Measurements from ENCODE around the gene MYBL2. TPM values are rescaled to one million over a fixed set of nuclear protein-coding genes. Genes with fewer than 3 reads are reported as not detected.

MYBL2 gene
- polyA plus RNA-seq, 1 of the 3 experiments (the other 2 are of a cell fraction), result 9.7 TPM

DNA sequence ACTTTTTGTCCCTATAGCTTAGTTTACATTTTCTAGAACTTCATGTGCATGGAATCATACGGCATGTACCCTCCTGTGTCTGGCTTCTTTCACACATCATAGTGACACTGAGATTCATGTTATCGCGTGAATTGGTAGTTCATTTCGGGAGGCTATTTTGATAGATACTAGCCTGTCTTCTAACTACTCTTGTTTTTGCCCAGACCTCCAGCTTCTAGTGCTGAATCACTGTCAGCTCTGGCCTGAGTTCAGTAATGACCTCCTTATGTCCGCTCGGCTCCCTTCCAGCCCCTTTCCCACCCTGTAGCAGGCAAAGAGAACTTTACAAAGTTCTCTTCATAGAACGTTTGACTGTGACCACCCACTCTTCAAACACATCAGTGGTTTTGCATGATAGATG lies 14.1 kb downstream of the MYBL2 start:
- Histone ChIP-seq H3K4me1 (ENCODE audit: control insufficient read depth in 1 of 2, insufficient read depth in 2 of 2, low read depth in 1 of 2, low read length in 1 of 2) (no peaks in the 10 kb centered on the region), H2AFZ (ENCODE audit: low read depth) (no peak overlapping the region), H3K79me2 (ENCODE audit: insufficient read depth) (peaks cover 9% of the 10 kb centered on the region; the same call in 1 of the 2 replicates), H4K20me1 (ENCODE audit: insufficient read depth) (no peaks in the 10 kb centered on the region), H3K36me3 (replicated peaks in 1 of 2; ENCODE audit: control insufficient read depth in 1 of 2, insufficient read depth in 2 of 2, low read length in 1 of 2) (no peaks in the 10 kb centered on the region), H3F3A (replicated peaks; ENCODE audit: insufficient read depth) (no peaks in the 10 kb centered on the region), H3K4me3 (ENCODE audit: low read depth in 2 of 2, low read length in 1 of 2) (no peak overlapping the region), H3K9me2 (no peaks in the 10 kb centered on the region), H3K27ac (ENCODE audit: low read depth in 2 of 2, low read length in 1 of 2) (no peak overlapping the region), H3K9me3 (no peaks in the 10 kb centered on the region), H3K27me3 (ENCODE audit: insufficient read depth) (no peaks in the 10 kb centered on the region), H3K9ac (no peak overlapping the region), H3K4me2 (no peak overlapping the region)
- CTCF ChIA-PET, result interaction anchor here (1.0 to 5.3 kb wide), 2 partner anchors 12 to 232 kb away, joined by 3 to 29 read pairs; no protein-coding TSS in a partner anchor
- TF ChIP-seq, protein P1, sequence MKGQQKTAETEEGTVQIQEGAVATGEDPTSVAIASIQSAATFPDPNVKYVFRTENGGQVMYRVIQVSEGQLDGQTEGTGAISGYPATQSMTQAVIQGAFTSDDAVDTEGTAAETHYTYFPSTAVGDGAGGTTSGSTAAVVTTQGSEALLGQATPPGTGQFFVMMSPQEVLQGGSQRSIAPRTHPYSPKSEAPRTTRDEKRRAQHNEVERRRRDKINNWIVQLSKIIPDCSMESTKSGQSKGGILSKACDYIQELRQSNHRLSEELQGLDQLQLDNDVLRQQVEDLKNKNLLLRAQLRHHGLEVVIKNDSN (IDR thresholded peaks at IDR 0.05; ENCODE audit: borderline replicate concordance, low read depth), result no peak
- no peak for TF ChIP-seq GATA2 (CRISPR knock-in tag; IDR thresholded peaks at IDR 0.05)
- TF ChIP-seq FOXJ3 (CRISPR knock-in tag; IDR thresholded peaks at IDR 0.05), result no peak
- TF ChIP-seq, protein P2, sequence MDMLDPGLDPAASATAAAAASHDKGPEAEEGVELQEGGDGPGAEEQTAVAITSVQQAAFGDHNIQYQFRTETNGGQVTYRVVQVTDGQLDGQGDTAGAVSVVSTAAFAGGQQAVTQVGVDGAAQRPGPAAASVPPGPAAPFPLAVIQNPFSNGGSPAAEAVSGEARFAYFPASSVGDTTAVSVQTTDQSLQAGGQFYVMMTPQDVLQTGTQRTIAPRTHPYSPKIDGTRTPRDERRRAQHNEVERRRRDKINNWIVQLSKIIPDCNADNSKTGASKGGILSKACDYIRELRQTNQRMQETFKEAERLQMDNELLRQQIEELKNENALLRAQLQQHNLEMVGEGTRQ (IDR thresholded peaks at IDR 0.05; ENCODE audit: borderline replicate concordance, low read depth, low read length), result no peak
- no peak for TF ChIP-seq EZH2phosphoT487 (IDR thresholded peaks at IDR 0.05; ENCODE audit: borderline replicate concordance, low read depth)
- TF ChIP-seq FOXM1 (IDR thresholded peaks at IDR 0.05; ENCODE audit: low read depth), result no peak
- TF ChIP-seq RFX5 (IDR thresholded peaks at IDR 0.05; ENCODE audit: low read length), result no peak
- TF ChIP-seq NFIC (IDR thresholded peaks at IDR 0.05; ENCODE audit: borderline replicate concordance), result no peak
- TF ChIP-seq ZBTB33 (IDR thresholded peaks at IDR 0.05; ENCODE audit: borderline replicate concordance, low read depth), result no peak
- no peak for TF ChIP-seq EP300 (IDR thresholded peaks at IDR 0.05; ENCODE audit: borderline replicate concordance in 1 of 2, low read depth in 1 of 2, low read length in 1 of 2)
- TF ChIP-seq FOSL2 (IDR thresholded peaks at IDR 0.05; ENCODE audit: borderline replicate concordance, low read depth), result no peak
- no peak for TF ChIP-seq MAX (IDR thresholded peaks at IDR 0.05; ENCODE audit: low read depth)
- no peak for TF ChIP-seq SMC3 (IDR thresholded peaks at IDR 0.05; ENCODE audit: low read depth, low read length)
- TF ChIP-seq YY1 (IDR thresholded peaks at IDR 0.05; ENCODE audit: low read depth), result no peak
- 92% methylated on average over 7 of the region's 7 CpGs for WGBS (ENCODE audit: low lambda C conversion rate)
- DNase-seq, result no peak
- POLR2A ChIA-PET, result no interaction called here

Data from SK-N-SH (cell line).